GM19023 (cell line): ENCODE measurements around the gene MIPOL1.

Experiments used
- ATAC-seq: cut with Tn5 transposase; IDR thresholded peaks from one replicate; pipeline ENCODE4 v1.9.1; 2021; ENCODE audit warnings: mild to moderate bottlenecking, moderate library complexity; ENCODE audit not compliant: unreplicated experiment

Gene MIPOL1

DNA sequence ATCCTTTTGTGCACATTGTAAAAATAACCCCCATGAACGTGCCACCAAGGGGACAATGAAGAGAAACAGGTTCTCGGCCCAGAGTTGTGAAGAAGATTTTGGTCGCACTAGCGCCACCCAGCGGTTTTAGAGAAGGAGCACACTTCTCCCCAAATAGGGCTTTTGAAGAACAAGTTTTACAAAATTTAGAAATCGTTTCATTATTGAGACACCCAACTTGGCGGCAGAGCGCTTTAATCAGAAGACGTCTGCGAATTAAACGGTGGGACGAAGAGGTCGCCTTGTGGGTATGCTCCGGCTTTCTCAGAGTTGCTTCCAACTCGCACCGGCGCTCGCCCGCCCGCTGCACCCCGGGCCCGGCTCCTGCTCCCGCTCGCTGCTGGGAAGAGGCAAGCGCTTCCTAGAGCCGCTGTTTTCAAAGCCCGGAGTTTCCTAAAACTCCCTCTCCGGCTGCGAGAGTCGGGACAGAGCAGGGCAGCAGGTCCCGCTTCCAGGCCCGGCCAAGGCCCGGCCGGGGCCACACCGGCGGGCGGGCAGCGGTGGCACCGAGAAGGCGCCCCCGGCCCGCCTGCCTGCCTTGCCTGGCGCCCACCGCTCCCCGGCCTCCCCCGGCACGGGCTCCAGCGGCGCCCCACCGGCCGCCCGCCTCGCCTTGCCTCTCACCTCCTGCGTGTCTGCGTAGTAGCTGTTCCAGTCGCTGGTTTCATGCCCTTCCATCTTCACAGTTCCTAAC, 396.7 kb downstream of the MIPOL1 start:
- no peak for ATAC-seq

- no peak for ATAC-seq
Observed at GRCh38 chr14:37594971-37595808, 397.5 kb downstream of the MIPOL1 start, which contains the start of the genes FOXA1 and TTC6. Gene FOXA1, minus strand, starts transcription at chr14:37595249. Its CDS starts 277 bp downstream, at chr14:37594972. Gene TTC6, plus strand, starts transcription at chr14:37595629. Its CDS starts 26,436 bp downstream, at chr14:37622065.

DNA sequence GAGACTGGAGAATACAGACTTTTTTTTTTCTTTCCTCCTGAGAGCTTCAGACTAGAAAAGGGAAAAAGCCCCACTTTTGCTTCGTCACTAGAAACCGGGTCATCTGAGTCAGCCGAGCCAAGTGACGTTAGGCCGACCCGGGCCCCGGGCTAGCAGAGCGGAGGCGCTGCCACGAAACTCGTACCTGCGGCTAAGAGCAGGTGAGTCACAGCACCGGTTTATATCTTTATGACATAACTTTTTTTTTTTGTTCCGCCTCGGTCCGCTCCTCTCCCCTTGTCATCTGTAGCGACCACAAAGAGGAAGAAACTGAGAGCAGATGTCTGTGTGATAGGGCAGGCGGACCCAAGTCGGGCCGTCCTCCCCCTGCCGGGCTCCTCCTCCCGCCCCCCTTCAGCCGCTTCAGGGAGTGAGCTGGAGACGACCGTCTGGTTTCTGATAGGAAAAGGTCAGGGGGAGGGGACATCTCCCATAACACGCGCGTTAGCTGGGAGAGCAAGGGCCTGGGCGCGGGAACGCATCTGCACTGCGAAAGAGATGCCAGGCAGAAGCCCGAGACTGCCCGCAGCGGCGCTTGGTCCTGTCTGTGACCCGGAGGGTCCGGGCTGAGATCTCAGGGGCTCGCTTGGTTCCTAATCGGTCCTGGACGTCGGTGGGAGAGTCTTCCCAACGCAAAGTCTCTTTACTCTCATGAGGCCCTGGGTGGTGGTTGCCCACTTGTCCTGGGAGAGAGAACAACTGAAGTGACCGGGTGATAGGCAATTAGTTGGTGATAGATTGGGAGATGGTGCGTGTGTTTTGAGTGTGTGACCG, 398.3 kb downstream of the MIPOL1 start:
- no peak for ATAC-seq

DNA sequence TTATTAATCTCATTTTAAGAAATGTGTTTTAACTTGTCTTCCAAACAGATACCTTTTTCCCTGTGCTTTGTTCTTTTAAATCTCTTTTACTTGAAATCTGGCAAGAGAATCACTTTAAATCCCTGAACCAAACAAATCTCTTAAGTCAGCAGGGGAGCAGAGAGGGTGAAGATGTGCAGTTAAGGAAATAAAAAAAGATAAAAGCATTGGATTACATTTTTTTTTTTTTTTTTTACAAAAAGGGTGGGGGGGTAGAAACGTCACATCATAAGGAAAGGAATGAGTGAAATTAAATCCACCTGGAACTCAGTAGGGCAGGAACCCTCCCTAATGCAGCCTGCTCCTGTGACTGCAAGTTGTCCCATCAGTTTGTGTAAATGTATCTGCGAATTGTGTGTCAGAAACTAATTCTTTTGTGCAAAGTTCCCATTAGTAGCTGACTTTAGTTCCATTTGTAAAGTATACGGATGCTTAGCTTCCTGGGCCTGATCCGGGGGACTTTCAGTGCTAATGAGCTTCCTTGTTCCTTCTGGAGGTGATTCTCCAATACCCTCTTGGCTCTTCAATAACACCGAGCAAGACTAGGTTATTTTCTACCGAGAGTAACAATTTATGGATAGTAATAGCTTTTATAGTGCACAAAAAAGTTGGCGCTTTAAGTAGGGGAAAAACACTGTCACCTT, 399.2 kb downstream of the MIPOL1 start:
- ATAC-seq, result no peak

- ATAC-seq, result no peak
Observed at GRCh38 chr14:37597538-37597913, 399.8 kb downstream of the MIPOL1 start.

GRCh38 chr14:37597914-37598746, 400.4 kb downstream of the MIPOL1 start:
- ATAC-seq, result no peak

- no peak for ATAC-seq
Observed at GRCh38 chr14:37598747-37599506, 401.2 kb downstream of the MIPOL1 start.

DNA sequence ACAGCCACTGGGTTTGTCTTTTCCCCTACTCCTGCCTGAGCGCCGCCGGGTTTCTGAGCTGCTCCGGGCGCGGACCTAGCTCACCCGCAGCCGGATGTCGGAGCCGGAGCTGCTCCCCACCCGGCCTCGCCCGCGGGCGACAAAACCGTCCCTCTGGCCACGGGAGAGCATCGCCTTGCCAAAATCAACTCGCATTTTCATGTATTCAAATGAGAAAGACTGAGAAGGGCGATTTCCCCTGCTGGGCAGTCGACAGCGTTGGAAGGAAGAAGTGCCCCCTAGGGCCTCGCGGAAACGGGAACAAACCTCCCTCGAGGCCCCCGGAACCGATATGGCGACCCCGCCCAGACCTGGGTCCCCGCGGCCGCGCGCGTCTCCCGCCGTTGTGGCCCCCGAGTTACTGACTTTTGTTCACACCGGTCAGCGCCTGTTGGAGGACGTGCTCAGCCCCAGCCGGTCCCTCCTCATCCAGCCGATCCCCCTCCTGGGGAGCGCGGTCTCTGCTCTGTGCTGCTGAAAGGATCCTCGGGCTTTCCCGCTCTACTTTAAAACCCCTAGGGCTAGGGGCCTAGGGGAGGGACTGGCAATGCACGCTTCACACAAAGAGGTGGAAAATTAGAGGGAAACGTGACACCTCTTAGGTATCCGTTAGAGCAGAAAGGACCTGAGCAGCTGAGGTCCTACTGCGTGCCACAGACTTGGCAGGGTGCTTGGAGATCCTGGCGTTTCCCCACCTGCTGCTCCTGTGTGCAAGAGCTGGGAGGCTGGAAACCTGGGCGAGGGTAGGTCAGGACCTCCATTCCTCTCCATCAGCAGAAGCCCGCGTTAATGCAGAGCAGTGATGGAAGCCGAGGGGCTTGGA, 402.0 kb downstream of the MIPOL1 start:
- no peak for ATAC-seq

DNA sequence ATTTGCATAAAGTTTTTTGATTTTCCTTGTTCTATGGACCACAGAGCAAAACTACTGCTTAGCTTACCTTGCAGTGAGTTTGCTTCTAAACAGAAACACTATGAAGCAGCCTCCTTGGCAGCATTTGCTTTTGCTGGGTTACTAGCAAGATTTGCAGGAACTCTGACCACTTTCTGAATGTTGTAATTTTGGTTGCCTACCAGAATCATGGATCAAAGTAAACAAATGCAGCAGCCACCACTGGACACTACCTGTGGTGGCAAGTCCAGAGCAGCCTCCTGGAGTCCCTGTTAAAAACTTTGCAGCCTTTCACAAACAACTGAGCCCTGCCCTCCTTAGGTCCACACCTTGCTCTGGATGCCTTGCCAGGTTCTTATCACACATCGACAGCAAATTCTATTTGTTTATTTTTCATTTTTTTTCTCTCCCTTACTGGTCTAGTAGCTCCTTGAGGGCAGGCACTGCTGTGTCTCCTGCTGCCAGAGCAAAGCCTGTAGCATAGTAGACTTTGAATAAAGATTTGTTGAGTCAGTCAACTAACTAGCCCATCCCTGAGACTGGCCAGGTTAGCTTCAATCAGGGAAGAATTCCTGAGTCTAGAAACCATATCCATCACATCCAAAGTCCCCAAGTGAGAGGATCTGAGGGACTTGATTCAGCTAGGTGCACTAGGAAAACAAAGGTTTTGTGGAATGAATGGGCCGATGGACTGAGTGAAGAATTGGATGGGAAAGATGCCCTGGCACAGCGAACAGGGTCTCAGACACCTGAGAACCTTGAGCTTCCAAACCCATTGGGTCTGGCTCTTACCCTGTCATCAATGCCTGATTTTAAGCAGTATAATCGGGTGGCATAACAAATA, 403.4 kb downstream of the MIPOL1 start:
- ATAC-seq, result no peak

DNA sequence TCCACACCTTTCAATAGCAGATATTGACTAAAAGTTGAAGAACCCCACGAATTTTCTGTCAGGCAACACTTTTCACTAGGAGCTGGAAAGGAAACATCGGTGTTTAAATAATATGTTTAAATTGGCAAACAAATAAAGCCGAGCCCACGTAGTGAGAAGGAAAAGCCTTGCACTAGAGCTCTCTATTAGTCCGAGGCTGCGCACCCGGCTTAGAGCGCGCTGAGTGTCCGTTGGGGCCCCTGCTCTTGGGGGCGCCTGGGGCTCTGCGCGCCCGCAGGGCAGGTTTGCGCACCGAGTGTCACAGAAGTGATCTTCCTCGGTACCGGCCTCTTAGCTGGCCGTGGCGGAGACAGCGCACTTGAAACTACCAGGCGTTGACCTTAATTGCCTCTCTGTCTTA, 404.1 kb downstream of the MIPOL1 start:
- ATAC-seq, result no peak
